H1 (cell line): ENCODE results near the gene MEP1A.

Source experiments
- EGR1 ChIP-seq: IDR thresholded peaks from 2 replicates; pipeline ENCODE4 v1.6.1; 2011; ENCODE audit warnings: low read depth, low read length, borderline replicate concordance
- FOSL1 ChIP-seq: IDR thresholded peaks from 2 replicates; pipeline ENCODE4 v1.6.1; 2011; ENCODE audit warnings: mild to moderate bottlenecking, low read depth, low read length, moderate library complexity; ENCODE audit not compliant: insufficient read depth
- JUN ChIP-seq: IDR thresholded peaks from 2 replicates; pipeline ENCODE4 v1.6.1; 2011; ENCODE audit warnings: low read depth, mild to moderate bottlenecking, improper control_type of control experiment, low read length
- POLR2AphosphoS5 ChIP-seq: IDR thresholded peaks from 2 replicates; pipeline ENCODE4 v1.6.1; 2011; ENCODE audit warnings: low read depth, low read length
- RFX5 ChIP-seq: IDR thresholded peaks from 2 replicates; pipeline ENCODE4 v1.6.1; 2011; ENCODE audit warnings: low read depth, low read length, improper control_type of control experiment, borderline replicate concordance
- RXRA ChIP-seq: IDR thresholded peaks from 2 replicates; pipeline ENCODE4 v1.6.1; 2011; ENCODE audit warnings: low read depth, mild to moderate bottlenecking, low read length, moderate library complexity; ENCODE audit not compliant: insufficient read depth
- TBP ChIP-seq: IDR thresholded peaks from 2 replicates; pipeline ENCODE4 v1.6.1; 2011; ENCODE audit warnings: low read depth, low read length, improper control_type of control experiment
- TF ChIP-seq, protein P1 (sequence below), 3 experiments: IDR thresholded peaks; 1 replicate in 2 of 3; 2 replicates in 1 of 3; pipeline versions ENCODE4 v1.5.1 to v1.6.1; 2011; ENCODE audit warnings: low read length in 3 of 3, mild to moderate bottlenecking in 3 of 3, inconsistent platforms in 2 of 3, low read depth in 1 of 3, moderate library complexity in 1 of 3; ENCODE audit not compliant: insufficient read depth in 1 of 3; ENCODE audit errors: control extremely low read depth in 1 of 3
- TF ChIP-seq, protein P2 (sequence below): IDR thresholded peaks from 2 replicates; pipeline ENCODE4 v1.6.1; 2012; ENCODE audit warnings: low read length, inconsistent platforms

DNA sequence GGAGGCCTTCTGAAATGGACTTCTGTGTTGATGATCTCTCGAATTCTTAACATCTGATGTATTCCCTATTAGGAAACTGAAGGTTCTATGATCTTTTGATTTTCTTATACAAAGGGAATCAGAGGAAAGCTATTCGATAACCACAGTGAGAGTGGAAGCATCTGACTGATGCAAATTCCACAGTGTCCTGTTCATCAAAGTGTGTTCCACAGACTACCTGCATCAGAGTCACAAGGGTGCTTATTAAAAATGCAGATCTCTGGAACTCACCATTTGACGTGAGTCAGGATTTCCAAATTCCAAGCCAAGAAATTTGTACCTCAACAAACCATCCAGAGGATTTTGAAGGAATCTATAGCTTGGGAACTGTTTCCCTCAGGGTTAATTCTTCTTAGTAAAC lies 4.4 kb upstream of the MEP1A start:
- TF ChIP-seq, protein P1, sequence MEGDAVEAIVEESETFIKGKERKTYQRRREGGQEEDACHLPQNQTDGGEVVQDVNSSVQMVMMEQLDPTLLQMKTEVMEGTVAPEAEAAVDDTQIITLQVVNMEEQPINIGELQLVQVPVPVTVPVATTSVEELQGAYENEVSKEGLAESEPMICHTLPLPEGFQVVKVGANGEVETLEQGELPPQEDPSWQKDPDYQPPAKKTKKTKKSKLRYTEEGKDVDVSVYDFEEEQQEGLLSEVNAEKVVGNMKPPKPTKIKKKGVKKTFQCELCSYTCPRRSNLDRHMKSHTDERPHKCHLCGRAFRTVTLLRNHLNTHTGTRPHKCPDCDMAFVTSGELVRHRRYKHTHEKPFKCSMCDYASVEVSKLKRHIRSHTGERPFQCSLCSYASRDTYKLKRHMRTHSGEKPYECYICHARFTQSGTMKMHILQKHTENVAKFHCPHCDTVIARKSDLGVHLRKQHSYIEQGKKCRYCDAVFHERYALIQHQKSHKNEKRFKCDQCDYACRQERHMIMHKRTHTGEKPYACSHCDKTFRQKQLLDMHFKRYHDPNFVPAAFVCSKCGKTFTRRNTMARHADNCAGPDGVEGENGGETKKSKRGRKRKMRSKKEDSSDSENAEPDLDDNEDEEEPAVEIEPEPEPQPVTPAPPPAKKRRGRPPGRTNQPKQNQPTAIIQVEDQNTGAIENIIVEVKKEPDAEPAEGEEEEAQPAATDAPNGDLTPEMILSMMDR (IDR thresholded peaks at IDR 0.05; ENCODE audit: control extremely low read depth in 1 of 3, insufficient read depth in 1 of 3, low read depth in 1 of 3, low read length in 3 of 3), result no peak
- no peak for TF ChIP-seq JUN
- TF ChIP-seq, protein P2, sequence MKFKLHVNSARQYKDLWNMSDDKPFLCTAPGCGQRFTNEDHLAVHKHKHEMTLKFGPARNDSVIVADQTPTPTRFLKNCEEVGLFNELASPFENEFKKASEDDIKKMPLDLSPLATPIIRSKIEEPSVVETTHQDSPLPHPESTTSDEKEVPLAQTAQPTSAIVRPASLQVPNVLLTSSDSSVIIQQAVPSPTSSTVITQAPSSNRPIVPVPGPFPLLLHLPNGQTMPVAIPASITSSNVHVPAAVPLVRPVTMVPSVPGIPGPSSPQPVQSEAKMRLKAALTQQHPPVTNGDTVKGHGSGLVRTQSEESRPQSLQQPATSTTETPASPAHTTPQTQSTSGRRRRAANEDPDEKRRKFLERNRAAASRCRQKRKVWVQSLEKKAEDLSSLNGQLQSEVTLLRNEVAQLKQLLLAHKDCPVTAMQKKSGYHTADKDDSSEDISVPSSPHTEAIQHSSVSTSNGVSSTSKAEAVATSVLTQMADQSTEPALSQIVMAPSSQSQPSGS, result no peak
- TF ChIP-seq TBP, result no peak
- no peak for TF ChIP-seq RFX5
- TF ChIP-seq RXRA, result no peak
- TF ChIP-seq POLR2AphosphoS5, result no peak
- no peak for TF ChIP-seq EGR1
- no peak for TF ChIP-seq FOSL1
